Osteoblast (primary cell): ENCODE results near the gene WLS. TPM values are rescaled to one million over a fixed set of nuclear protein-coding genes. Genes with fewer than 3 reads are reported as not detected.
A peak's percentile ranks its signal among the peaks of the same experiment; 100 is the strongest.

Experiments used
- DNase-seq: peaks from one replicate; pipeline ENCODE4 v3.0.0; 2011; ENCODE audit warnings: low spot score, mixed read lengths; ENCODE audit not compliant: insufficient read length; ENCODE audit errors: missing footprints
- H2AFZ ChIP-seq: 2 replicates; pipeline ENCODE4 v1.6.0; 2011; ENCODE audit warnings: mild to moderate bottlenecking, low read length
- H3K27ac ChIP-seq: 2 replicates; pipeline ENCODE4 v1.5.1; 2011; ENCODE audit warnings: mild to moderate bottlenecking, low read depth, low read length, moderate library complexity
- H3K27me3 ChIP-seq: 2 replicates; pipeline ENCODE4 v1.6.0; 2012; ENCODE audit warnings: mild to moderate bottlenecking, control low read depth, inconsistent platforms, low read length, moderate library complexity; ENCODE audit not compliant: insufficient read depth
- H3K36me3 ChIP-seq: 2 replicates; pipeline ENCODE4 v1.5.1; 2011; ENCODE audit warnings: mild to moderate bottlenecking, low read length, control low read depth, moderate library complexity; ENCODE audit not compliant: insufficient read depth
- H3K4me1 ChIP-seq: 2 replicates; pipeline ENCODE4 v1.5.1; 2011; ENCODE audit warnings: mild to moderate bottlenecking, low read length, control low read depth, moderate library complexity; ENCODE audit not compliant: insufficient read depth
- H3K4me2 ChIP-seq: 2 replicates; pipeline ENCODE4 v1.6.0; 2011; ENCODE audit warnings: mild to moderate bottlenecking, low read length; ENCODE audit not compliant: insufficient read depth
- H3K4me3 ChIP-seq: fragments of 200-600 bp; sonication (generic); 3 replicates; pipeline ENCODE4 v1.5.1; 2012; ENCODE audit warnings: mild to moderate bottlenecking, low read length, inconsistent platforms; ENCODE audit not compliant: insufficient read depth
- H3K79me2 ChIP-seq: 2 replicates; pipeline ENCODE4 v1.6.0; 2012; ENCODE audit warnings: mild to moderate bottlenecking, low read length, control low read depth, inconsistent platforms; ENCODE audit not compliant: insufficient read depth
- H3K9me3 ChIP-seq: 2 replicates; pipeline ENCODE4 v1.5.1; 2011; ENCODE audit warnings: low read depth, low read length, control low read depth
- H4K20me1 ChIP-seq: 2 replicates; pipeline ENCODE4 v1.6.0; 2012; ENCODE audit warnings: mild to moderate bottlenecking, low read length, control low read depth; ENCODE audit not compliant: insufficient read depth
- total RNA-seq: library from RNA; depleted of rRNA; stranded (reverse); fragments of >200 nt; gene quantifications from 2 replicates; pipeline ENCODE4 v1.2.3, GENCODE V29; 2012
- TF ChIP-seq, protein P1 (sequence below): IDR thresholded peaks from 2 replicates; pipeline ENCODE4 v1.5.1; 2011; ENCODE audit warnings: mild to moderate bottlenecking, low read depth, low read length, moderate library complexity; ENCODE audit errors: extremely low read depth

Gene WLS
- total RNA-seq, 1 donor, result 54.3 TPM

DNA sequence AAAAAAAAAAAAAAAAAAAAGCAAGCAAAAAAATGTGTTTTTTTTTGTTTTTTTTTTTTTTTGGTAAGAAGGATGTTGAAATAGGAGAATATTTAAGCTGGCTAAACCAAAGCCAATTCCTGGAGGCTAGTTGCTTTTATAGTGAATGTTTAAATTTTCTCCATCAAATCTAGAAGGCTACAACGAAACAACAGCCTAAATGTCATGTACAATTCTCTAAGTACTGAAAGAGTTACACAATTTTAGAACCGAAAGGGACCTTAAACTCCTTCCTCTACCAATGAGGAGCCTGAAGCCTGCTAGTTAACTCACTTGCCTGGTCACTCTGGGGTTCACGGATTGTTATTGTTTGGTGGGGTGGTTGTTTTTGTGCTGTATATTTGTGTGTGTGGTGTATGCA, 3.5 kb downstream of the WLS start:
- Histone ChIP-seq H3K4me1 (peaks cover 30% of the 10 kb centered on the region), H3K79me2 (peaks cover 70% of the 10 kb centered on the region), H3K4me3 (peak overlapping the region; percentile 28), H3K27me3 (no peaks in the 10 kb centered on the region), H3K36me3 (no peaks in the 10 kb centered on the region), H3K4me2 (peak overlapping the region; percentile 89), H3K27ac (no peak overlapping the region), H4K20me1 (peaks cover 14% of the 10 kb centered on the region), H2AFZ (peak overlapping the region; percentile 62), H3K9me3 (no peaks in the 10 kb centered on the region)
- TF ChIP-seq, protein P1, sequence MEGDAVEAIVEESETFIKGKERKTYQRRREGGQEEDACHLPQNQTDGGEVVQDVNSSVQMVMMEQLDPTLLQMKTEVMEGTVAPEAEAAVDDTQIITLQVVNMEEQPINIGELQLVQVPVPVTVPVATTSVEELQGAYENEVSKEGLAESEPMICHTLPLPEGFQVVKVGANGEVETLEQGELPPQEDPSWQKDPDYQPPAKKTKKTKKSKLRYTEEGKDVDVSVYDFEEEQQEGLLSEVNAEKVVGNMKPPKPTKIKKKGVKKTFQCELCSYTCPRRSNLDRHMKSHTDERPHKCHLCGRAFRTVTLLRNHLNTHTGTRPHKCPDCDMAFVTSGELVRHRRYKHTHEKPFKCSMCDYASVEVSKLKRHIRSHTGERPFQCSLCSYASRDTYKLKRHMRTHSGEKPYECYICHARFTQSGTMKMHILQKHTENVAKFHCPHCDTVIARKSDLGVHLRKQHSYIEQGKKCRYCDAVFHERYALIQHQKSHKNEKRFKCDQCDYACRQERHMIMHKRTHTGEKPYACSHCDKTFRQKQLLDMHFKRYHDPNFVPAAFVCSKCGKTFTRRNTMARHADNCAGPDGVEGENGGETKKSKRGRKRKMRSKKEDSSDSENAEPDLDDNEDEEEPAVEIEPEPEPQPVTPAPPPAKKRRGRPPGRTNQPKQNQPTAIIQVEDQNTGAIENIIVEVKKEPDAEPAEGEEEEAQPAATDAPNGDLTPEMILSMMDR, result no peak
- DNase-seq, result no peak

GRCh38 chr1:68227598-68227997, 4.7 kb downstream of the WLS start:
- H3K27ac ChIP-seq, result no peak overlapping the region
- peaks cover 35% of the 10 kb centered on the region for H3K4me1 ChIP-seq
- H3K4me2 ChIP-seq, result no peak overlapping the region
- peaks cover 14% of the 10 kb centered on the region for H4K20me1 ChIP-seq
- H3K79me2 ChIP-seq, result peaks cover 75% of the 10 kb centered on the region
- no peak overlapping the region for H3K4me3 ChIP-seq
- H3K9me3 ChIP-seq, result no peaks in the 10 kb centered on the region
- H3K27me3 ChIP-seq, result no peaks in the 10 kb centered on the region
- H2AFZ ChIP-seq, result no peak overlapping the region
- H3K36me3 ChIP-seq, result no peaks in the 10 kb centered on the region
- DNase-seq, result no peak
- TF ChIP-seq, protein P1, result no peak

DNA sequence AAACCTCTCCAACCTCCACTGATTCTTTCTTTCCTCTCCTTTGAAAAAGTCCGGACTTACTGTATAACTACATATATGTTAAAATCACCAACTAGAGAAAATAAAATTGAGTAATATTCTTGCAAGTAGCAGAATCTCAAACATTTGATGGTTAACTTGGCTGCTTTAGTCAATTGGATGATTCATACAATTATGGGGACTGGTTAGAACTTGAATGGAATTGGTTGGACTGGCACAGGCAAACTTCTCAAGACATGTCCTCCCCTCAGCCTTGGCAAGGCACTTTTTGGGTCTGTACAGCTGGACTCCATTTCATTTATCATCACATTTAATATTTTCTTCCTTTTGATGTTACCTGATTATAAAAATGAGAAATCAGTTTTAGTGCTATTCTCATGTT, 6.5 kb downstream of the WLS start:
- Histone ChIP-seq H3K79me2 (peaks cover 73% of the 10 kb centered on the region), H3K27ac (no peak overlapping the region), H3K27me3 (no peaks in the 10 kb centered on the region), H3K4me3 (no peak overlapping the region), H4K20me1 (peaks cover 24% of the 10 kb centered on the region), H3K36me3 (no peaks in the 10 kb centered on the region), H3K9me3 (no peaks in the 10 kb centered on the region), H3K4me1 (peaks cover 51% of the 10 kb centered on the region), H2AFZ (no peak overlapping the region), H3K4me2 (no peak overlapping the region)
- DNase-seq, result no peak
- TF ChIP-seq, protein P1, result no peak

DNA sequence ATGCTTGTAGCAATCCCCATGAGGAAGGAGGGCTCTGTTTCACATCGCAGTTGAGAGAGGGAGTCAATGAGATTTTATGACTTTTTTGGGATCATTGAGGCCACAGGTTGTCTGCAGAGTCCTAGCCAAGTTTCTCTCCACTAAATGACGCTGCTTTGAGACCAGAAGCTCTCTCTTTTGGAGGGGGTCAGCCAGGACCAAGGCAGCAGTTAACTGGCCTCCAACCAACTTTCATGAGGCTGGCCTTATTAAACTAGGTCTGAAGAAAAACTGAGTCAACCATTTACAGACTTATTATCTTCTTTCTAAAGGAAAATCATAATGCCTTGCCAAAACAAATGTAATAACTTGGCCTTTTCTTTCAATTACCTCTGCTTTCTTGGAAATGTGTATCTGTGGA, 8.6 kb downstream of the WLS start:
- Histone ChIP-seq H3K36me3 (no peaks in the 10 kb centered on the region), H2AFZ (no peak overlapping the region), H3K27ac (no peak overlapping the region), H3K4me3 (no peak overlapping the region), H3K4me2 (peak overlapping the region; percentile 4), H4K20me1 (peaks cover 21% of the 10 kb centered on the region), H3K79me2 (peaks cover 74% of the 10 kb centered on the region), H3K9me3 (no peaks in the 10 kb centered on the region), H3K4me1 (peaks cover 31% of the 10 kb centered on the region), H3K27me3 (no peaks in the 10 kb centered on the region)
- TF ChIP-seq, protein P1, result no peak
- no peak for DNase-seq
